Measurements from ENCODE around the gene COL23A1. TPM values are rescaled to one million over a fixed set of nuclear protein-coding genes. Genes with fewer than 3 reads are reported as not detected.
"Not testable (repeated sequence)": the region's sequence is repeated elsewhere in the genome, so short reads cannot be mapped to it uniquely, and the experiment has no call there.

Gene COL23A1
- total and polyA plus RNA-seq, 2 donors (not counting 1 experiment from before 2014, with no cell fraction given): 0.20 TPM; not detected in 1

- intact Hi-C loops (cut with micrococcal nuclease): loop anchor here (10.0 kb wide), 1 partner anchor 394 kb away; the partner anchor contains the start of gene CLK4
- peak overlapping the region; percentile 73 for H3K9ac ChIP-seq (ENCODE audit: low read length)
- peak overlapping the region; percentile 69 to 88 for H3K27ac ChIP-seq (ENCODE audit: low read length in 2 of 2)
- peak overlapping the region; percentile 87 for H3K4me3 Mint-ChIP-seq
- CTCF ChIA-PET: interaction anchor here (0.7 to 1.3 kb wide), 2 partner anchors 49 to 57 kb away, joined by 3 read pairs; no protein-coding TSS in a partner anchor
- no peaks in the 10 kb centered on the region for H3K27me3 ChIP-seq (replicated peaks in 1 of 4; ENCODE audit: control extremely low read depth in 1 of 4, control insufficient read depth in 3 of 4, insufficient read depth in 4 of 4, low read length in 3 of 4)
- no peak for ATAC-seq (ENCODE audit: low read depth)
- peak overlapping the region; percentile 82 for H3K27ac Mint-ChIP-seq
- peaks cover 45% of the 10 kb centered on the region for H3K79me2 ChIP-seq (ENCODE audit: control insufficient read depth, insufficient read depth, low read length)
- no peak for DNase-seq
- peaks cover 53% of the 10 kb centered on the region for H3K4me1 Mint-ChIP-seq
- peaks cover 21 to 41% of the 10 kb centered on the region in 2 donors for H3K4me1 ChIP-seq (ENCODE audit: control insufficient read depth in 2 of 2, insufficient read depth in 2 of 2, low read length in 2 of 2)
- no peaks in the 10 kb centered on the region for H3K9me3 Mint-ChIP-seq (ENCODE audit: insufficient read depth)
- 88% methylated on average over 5 of the region's 9 CpGs for WGBS (ENCODE audit: insufficient coverage)
- H3K4me2 ChIP-seq (replicated peaks; ENCODE audit: low read depth, low read length, poor library complexity, severe bottlenecking): peak overlapping the region; percentile 86
- TF ChIP-seq CTCF (IDR thresholded peaks at IDR 0.05) (no peak), EZH2 (IDR thresholded peaks at IDR 0.05; ENCODE audit: borderline replicate concordance, insufficient read depth, low read depth, low read length, poor library complexity, severe bottlenecking) (no peak)
- H3K4me3 ChIP-seq (ENCODE audit: control extremely low read depth in 1 of 5, extremely low read depth in 1 of 5, insufficient read depth in 1 of 5, low read depth in 2 of 5, low read length in 4 of 5): peak overlapping the region in 3 of 5 experiments; percentile 66 to 85 (median 71)
- no peaks in the 10 kb centered on the region for H3K9me3 ChIP-seq (ENCODE audit: control extremely low read depth in 1 of 3, control insufficient read depth in 2 of 3, insufficient read depth in 1 of 3, low read length in 2 of 3)
- H4K20me1 ChIP-seq (ENCODE audit: control insufficient read depth, insufficient read depth, low read length, poor library complexity, severe bottlenecking): peaks cover 54% of the 10 kb centered on the region
- peaks cover 2 to 52% of the 10 kb centered on the region in 2 experiments for H3K36me3 ChIP-seq (replicated peaks in 1 of 2; ENCODE audit: control extremely low read depth in 1 of 2, control insufficient read depth in 1 of 2, extremely low read depth in 1 of 2, insufficient read depth in 2 of 2, low read length in 1 of 2)
- no peak overlapping the region for H2AFZ ChIP-seq (ENCODE audit: insufficient read depth, low read depth, low read length, poor library complexity, severe bottlenecking)
- H3K27me3 Mint-ChIP-seq: no peaks in the 10 kb centered on the region
- POLR2A ChIA-PET: interaction anchor here (0.6 to 2.7 kb wide), 2 partner anchors 26 to 1749 kb away, joined by 3 to 12 read pairs; partner anchors contain the start of gene HNRNPAB
Observed at GRCh38 chr5:178230879-178231538, 359.2 kb downstream of the COL23A1 start.

- no peak overlapping the region for H3K27ac ChIP-seq (ENCODE audit: low read length in 2 of 2)
- DNase-seq (no peak), ATAC-seq (ENCODE audit: low read depth) (no peak)
- POLR2A ChIA-PET: no interaction called here
- CTCF ChIA-PET: interaction anchor here (1.3 kb wide), 1 partner anchor 51 kb away, joined by 3 read pairs; no protein-coding TSS in a partner anchor
- intact Hi-C loops (cut with micrococcal nuclease): loop anchor here (10.0 kb wide), 1 partner anchor 395 kb away; the partner anchor contains the start of gene CLK4
- H3K9me3 ChIP-seq (ENCODE audit: control extremely low read depth in 1 of 3, control insufficient read depth in 2 of 3, insufficient read depth in 1 of 3, low read length in 2 of 3): no peaks in the 10 kb centered on the region
- 96% methylated on average over 7 of the region's 10 CpGs for WGBS (ENCODE audit: insufficient coverage)
- H3K27ac Mint-ChIP-seq: peak overlapping the region; percentile 56
- H3K36me3 ChIP-seq (replicated peaks in 1 of 2; ENCODE audit: control extremely low read depth in 1 of 2, control insufficient read depth in 1 of 2, extremely low read depth in 1 of 2, insufficient read depth in 2 of 2, low read length in 1 of 2): peaks cover 2 to 62% of the 10 kb centered on the region in 2 experiments
- no peak for TF ChIP-seq EZH2 (IDR thresholded peaks at IDR 0.05; ENCODE audit: borderline replicate concordance, insufficient read depth, low read depth, low read length, poor library complexity, severe bottlenecking)
- TF ChIP-seq CTCF (IDR thresholded peaks at IDR 0.05): no peak
- peaks cover 50% of the 10 kb centered on the region for H3K4me1 Mint-ChIP-seq
- no peak overlapping the region for H2AFZ ChIP-seq (ENCODE audit: insufficient read depth, low read depth, low read length, poor library complexity, severe bottlenecking)
- H3K79me2 ChIP-seq (ENCODE audit: control insufficient read depth, insufficient read depth, low read length): peaks cover 50% of the 10 kb centered on the region
- peaks cover 21 to 37% of the 10 kb centered on the region in 2 donors for H3K4me1 ChIP-seq (ENCODE audit: control insufficient read depth in 2 of 2, insufficient read depth in 2 of 2, low read length in 2 of 2)
- H3K27me3 ChIP-seq (replicated peaks in 1 of 4; ENCODE audit: control extremely low read depth in 1 of 4, control insufficient read depth in 3 of 4, insufficient read depth in 4 of 4, low read length in 3 of 4): no peaks in the 10 kb centered on the region
- H3K4me3 ChIP-seq (ENCODE audit: control extremely low read depth in 1 of 5, extremely low read depth in 1 of 5, insufficient read depth in 1 of 5, low read depth in 2 of 5, low read length in 4 of 5): no peak overlapping the region
- no peaks in the 10 kb centered on the region for H3K9me3 Mint-ChIP-seq (ENCODE audit: insufficient read depth)
- H3K4me3 Mint-ChIP-seq: peak overlapping the region; percentile 64
- H4K20me1 ChIP-seq (ENCODE audit: control insufficient read depth, insufficient read depth, low read length, poor library complexity, severe bottlenecking): peaks cover 59% of the 10 kb centered on the region
- no peaks in the 10 kb centered on the region for H3K27me3 Mint-ChIP-seq
- no peak overlapping the region for H3K9ac ChIP-seq (ENCODE audit: low read length)
- no peak overlapping the region for H3K4me2 ChIP-seq (replicated peaks; ENCODE audit: low read depth, low read length, poor library complexity, severe bottlenecking)
Observed at GRCh38 chr5:178229861-178230260, 360.3 kb downstream of the COL23A1 start.

GRCh38 chr5:178229111-178229510 lies 361.1 kb downstream of the COL23A1 start:
- H3K27me3 ChIP-seq (replicated peaks in 1 of 4; ENCODE audit: control extremely low read depth in 1 of 4, control insufficient read depth in 3 of 4, insufficient read depth in 4 of 4, low read length in 3 of 4); H3K4me3 ChIP-seq (ENCODE audit: control extremely low read depth in 1 of 5, extremely low read depth in 1 of 5, insufficient read depth in 1 of 5, low read depth in 2 of 5, low read length in 4 of 5); POLR2A ChIA-PET; H3K9me3 Mint-ChIP-seq (ENCODE audit: insufficient read depth); H3K27ac ChIP-seq (ENCODE audit: low read length in 2 of 2); H2AFZ ChIP-seq (ENCODE audit: insufficient read depth, low read depth, low read length, poor library complexity, severe bottlenecking); DNase-seq; H3K9me3 ChIP-seq (ENCODE audit: control extremely low read depth in 1 of 3, control insufficient read depth in 2 of 3, insufficient read depth in 1 of 3, low read length in 2 of 3); H3K9ac ChIP-seq (ENCODE audit: low read length); ATAC-seq (ENCODE audit: low read depth); H3K4me2 ChIP-seq (replicated peaks; ENCODE audit: low read depth, low read length, poor library complexity, severe bottlenecking); H3K27me3 Mint-ChIP-seq; intact Hi-C loops (cut with micrococcal nuclease); CTCF ChIA-PET: not testable (repeated sequence)
- 98% methylated on average over 8 of the region's 13 CpGs for WGBS (ENCODE audit: insufficient coverage)
- H3K79me2 ChIP-seq (ENCODE audit: control insufficient read depth, insufficient read depth, low read length): peaks cover 57% of the 10 kb centered on the region
- H3K36me3 ChIP-seq (replicated peaks in 1 of 2; ENCODE audit: control extremely low read depth in 1 of 2, control insufficient read depth in 1 of 2, extremely low read depth in 1 of 2, insufficient read depth in 2 of 2, low read length in 1 of 2): peaks cover 2 to 69% of the 10 kb centered on the region in 2 experiments
- Mint-ChIP-seq H3K4me3 (peak overlapping the region; percentile 11), H3K27ac (peak overlapping the region; percentile 58), H3K4me1 (peaks cover 48% of the 10 kb centered on the region)
- peaks cover 66% of the 10 kb centered on the region for H4K20me1 ChIP-seq (ENCODE audit: control insufficient read depth, insufficient read depth, low read length, poor library complexity, severe bottlenecking)
- H3K4me1 ChIP-seq (ENCODE audit: control insufficient read depth in 2 of 2, insufficient read depth in 2 of 2, low read length in 2 of 2): peaks cover 21 to 33% of the 10 kb centered on the region in 2 donors

Measured in B cell (primary cell).